GM13977 (cell line): ENCODE results near the gene BCL2L2.
A peak's percentile ranks its signal among the peaks of the same experiment; 100 is the strongest.

Experiments used
- DNase-seq: peaks from one replicate; pipeline ENCODE4 v3.0.0; 2012; ENCODE audit warnings: low spot score
- CTCF ChIP-seq: IDR thresholded peaks from 2 replicates; pipeline ENCODE4 v1.5.1; 2012; ENCODE audit warnings: mild to moderate bottlenecking, control low read depth; ENCODE audit not compliant: insufficient read depth; ENCODE audit errors: extremely low read depth, missing control alignments
- in situ Hi-C: fragments of 300-500 bp; cut with MboI; formaldehyde crosslinking; loops from one replicate; pipeline ENCODE4 v1.12.0; 2022; ENCODE audit warnings: low sequenced_read_pairs, low pct_unique_long_range_greater_than_20kb, mixed read lengths, inconsistent platforms; ENCODE audit not compliant: unreplicated experiment

The BCL2L2 gene

GRCh38 chr14:23327947-23328744 is 21.5 kb downstream of the BCL2L2 start:
- TF ChIP-seq CTCF = peak; percentile 88
- peak; percentile 86 for DNase-seq
- in situ Hi-C loops = no loop called here

- in situ Hi-C loops = no loop called here
- DNase-seq = no peak
- TF ChIP-seq CTCF = no peak
Measured at GRCh38 chr14:23335623-23336022, 29.0 kb downstream of the BCL2L2 start.

- TF ChIP-seq CTCF = no peak
- no peak for DNase-seq
- in situ Hi-C loops = no loop called here
Measured at GRCh38 chr14:23339506-23340268, 33.1 kb downstream of the BCL2L2 start.

- in situ Hi-C loops = no loop called here
- no peak for TF ChIP-seq CTCF
- DNase-seq = no peak
Measured at GRCh38 chr14:23344481-23344880, 37.8 kb downstream of the BCL2L2 start.

GRCh38 chr14:23345987-23346692 is 39.5 kb downstream of the BCL2L2 start:
- no peak for TF ChIP-seq CTCF
- DNase-seq = no peak
- in situ Hi-C loops = no loop called here

- in situ Hi-C loops = no loop called here
- DNase-seq = peak; percentile 15
- no peak for TF ChIP-seq CTCF
Measured at GRCh38 chr14:23346693-23347405, 40.2 kb downstream of the BCL2L2 start.
